DMS153 treated with DMSO at 0.1 percent for 48 hours (cell line): ENCODE measurements around the gene CTU2.

Source experiments
- DNase-seq: peaks from one replicate; lab custom pipeline; 2025; ENCODE audit not compliant: unreplicated experiment; lab: John Stamatoyannopoulos, UW

The CTU2 gene

GRCh38 chr16:88726981-88727380, 20.7 kb downstream of the CTU2 start:
- no peak for DNase-seq

- peak; percentile 41 for DNase-seq
Measured at GRCh38 chr16:88727871-88728270, 21.6 kb downstream of the CTU2 start.

GRCh38 chr16:88730632-88731607, 24.6 kb downstream of the CTU2 start:
- DNase-seq: no peak

GRCh38 chr16:88731699-88732098, 25.4 kb downstream of the CTU2 start:
- DNase-seq: no peak

GRCh38 chr16:88732172-88732960, 26.1 kb downstream of the CTU2 start:
- no peak for DNase-seq

GRCh38 chr16:88732961-88733294, 26.6 kb downstream of the CTU2 start:
- DNase-seq: no peak

DNA sequence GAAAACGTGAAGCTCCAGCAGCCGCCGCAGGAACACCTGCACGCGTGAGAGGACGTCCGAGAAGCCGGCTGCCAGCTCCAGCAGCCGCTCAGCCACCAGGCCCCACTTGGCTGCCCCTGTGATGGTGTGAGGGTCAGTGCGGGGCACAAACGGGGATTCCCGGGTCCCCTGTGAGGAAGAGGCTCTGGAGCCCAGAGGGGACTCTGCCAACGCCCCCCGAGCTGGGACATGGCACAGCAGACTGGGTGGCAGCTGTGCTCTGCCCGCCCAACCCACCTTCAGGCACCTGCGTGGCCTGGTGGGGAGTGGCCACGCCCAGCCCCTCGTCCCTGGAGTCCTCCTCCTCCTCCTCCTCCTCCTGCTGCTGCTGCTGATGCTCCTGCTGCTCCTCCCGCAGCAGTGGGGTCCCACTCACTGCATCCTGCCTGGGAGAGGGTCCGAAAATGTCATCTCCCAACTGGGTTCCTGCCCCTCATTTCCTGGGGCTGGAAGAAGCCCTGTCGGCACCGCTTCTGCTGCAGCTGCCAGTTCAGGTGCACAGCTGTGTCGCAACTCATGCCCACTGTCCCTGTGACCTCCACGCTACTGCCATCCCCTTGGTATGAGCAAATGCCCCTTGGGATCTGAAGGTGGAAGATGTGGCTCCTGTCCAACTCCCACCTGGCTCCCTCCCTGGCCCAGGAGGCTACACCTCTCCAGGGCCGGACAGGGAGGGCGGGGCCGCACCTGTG, 27.5 kb downstream of the CTU2 start:
- DNase-seq: no peak

DNA sequence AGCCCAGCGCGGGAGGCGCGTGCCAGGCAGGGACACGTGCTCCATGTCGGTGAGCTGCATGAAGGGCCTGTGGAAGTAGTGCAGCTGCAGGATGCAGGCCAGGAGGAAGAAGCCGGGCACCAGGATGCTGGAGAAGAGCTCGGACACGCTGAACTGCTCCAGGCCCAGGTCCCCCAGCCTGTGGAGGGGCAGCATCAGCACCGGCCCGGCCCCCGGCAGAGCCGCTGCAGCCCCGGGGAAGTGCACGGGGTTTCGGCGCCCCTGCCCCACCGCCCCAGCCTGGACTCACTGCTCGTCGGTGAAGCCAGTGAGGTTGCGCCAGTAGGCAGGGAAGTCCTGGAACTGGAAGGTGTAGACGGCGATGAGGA, 28.0 kb downstream of the CTU2 start:
- DNase-seq: no peak

DNA sequence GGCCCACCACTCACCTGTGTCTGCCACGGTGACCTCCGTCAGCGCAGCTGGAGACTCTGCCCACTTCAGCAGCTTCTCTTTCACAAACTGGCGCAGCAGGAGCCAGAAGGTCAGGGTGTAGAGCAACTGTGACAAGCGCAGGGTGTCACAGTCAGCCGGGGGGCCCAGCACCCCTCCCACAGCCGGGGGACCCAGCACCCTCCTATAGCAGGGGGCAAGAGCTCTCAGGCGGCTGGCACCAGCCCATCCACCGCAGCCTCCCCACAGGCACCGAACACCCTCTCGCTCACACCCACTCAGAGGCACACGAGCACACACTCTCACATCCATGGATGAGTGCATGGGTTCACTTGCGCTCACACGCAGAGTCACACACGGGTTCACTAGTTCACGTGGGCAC, 28.8 kb downstream of the CTU2 start:
- no peak for DNase-seq

GRCh38 chr16:88735616-88736015, 29.3 kb downstream of the CTU2 start:
- DNase-seq: no peak

- no peak for DNase-seq
Measured at GRCh38 chr16:88736088-88736487, 29.8 kb downstream of the CTU2 start.

DNA sequence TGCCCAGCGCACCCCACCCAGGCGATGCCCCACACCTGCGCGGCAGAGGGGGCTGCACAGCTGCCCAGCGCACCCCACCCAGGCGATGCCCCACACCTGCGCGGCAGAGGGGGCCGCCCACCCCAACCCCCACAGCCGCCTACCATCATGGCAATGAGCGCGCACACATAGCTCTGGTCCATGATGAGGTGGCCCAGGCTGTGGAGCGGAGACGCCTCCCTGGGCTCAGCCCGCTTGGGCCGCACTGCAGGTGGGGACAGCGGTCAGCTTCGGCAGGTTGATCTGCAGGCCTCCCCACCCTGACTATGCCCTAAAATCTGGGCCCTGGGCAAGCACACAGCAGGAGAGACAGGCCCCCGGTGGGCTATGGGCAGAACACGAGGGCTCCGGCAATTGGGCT, 30.2 kb downstream of the CTU2 start:
- no peak for DNase-seq

DNA sequence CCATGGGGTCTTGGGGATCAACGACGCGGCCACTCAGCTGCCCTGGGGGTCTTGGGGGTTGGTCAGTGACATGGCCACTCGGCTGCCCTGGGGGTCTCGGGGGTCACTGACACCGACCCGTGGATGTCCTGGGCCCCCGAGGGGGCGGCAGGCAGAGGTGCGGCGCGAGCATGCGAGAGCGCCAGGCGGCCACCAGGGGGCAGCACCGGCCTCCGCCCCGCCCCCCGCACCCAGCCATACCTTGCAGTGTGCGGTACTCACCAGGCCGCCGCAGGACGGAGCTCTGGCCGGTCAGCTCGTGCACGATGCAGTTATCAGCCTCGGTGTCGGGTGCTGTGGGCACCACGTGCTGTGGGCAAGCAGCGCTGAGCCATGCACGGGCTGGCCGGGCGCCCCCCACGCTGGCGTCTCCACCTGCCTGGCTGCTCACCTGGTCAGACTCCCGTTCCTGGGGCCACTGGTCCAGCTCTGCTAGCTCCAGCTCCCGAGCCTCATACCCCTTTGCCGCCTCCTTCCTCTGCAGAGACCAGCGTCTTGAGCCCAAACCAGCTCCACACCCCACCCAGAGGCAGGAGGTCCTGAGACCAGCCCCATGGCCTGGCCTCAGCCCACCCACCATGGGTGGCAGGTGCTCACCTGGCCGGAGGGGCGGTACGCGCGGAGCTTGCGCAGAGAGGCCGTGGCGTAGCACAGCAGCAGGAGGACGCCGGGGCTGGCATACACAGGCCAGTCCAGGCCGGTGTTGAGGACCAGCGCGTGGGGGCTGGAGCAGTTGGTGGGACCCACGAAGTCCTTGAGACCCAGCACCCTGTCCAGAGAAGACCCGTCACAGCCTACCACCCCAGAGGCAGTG, 31.2 kb downstream of the CTU2 start:
- DNase-seq: peak; percentile 26

DNA sequence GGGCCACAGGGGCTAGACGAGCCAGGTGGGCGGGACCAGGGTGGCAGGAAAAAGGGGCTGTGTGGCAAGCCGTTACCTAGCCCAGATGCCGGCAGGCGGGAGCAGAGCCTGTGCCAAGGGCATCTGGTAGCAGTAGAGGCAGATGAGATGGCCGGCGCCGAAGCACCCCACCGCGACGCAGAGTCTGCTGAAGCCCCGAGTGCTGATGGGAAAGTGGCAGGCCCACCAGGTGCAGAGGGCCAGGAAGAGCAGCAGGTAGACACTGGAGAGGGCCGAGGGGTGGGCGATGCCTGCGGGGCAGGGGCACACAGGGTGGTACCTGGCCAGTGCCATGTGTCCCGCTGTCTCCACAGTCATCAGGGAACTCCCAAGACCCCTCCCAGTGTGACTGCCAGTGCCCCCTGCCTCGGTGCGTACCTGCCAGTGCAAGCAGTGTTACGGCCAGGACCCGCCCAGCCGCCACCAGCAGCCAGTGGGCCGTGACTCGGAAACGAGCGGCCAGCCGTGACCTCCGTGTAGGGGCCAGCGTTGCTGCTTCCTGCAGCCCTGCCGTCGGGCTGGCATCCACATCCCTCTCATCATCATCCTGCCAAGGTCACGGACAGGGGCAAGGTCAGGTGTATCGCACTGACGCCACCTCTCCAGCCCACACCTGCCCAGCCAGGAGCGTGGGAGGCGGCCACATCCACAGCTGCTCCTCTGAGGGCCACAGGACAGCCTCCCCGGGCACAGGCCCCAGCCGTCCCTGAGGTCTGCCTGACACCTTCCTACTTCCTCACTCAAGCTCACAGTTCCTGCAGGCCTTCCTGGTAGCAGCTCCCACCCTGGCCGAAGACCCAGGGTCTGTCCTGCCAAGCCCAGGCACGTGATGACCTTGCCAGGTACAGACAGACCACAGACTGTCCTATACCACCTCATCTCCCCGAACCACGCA, 32.1 kb downstream of the CTU2 start:
- DNase-seq: no peak

DNA sequence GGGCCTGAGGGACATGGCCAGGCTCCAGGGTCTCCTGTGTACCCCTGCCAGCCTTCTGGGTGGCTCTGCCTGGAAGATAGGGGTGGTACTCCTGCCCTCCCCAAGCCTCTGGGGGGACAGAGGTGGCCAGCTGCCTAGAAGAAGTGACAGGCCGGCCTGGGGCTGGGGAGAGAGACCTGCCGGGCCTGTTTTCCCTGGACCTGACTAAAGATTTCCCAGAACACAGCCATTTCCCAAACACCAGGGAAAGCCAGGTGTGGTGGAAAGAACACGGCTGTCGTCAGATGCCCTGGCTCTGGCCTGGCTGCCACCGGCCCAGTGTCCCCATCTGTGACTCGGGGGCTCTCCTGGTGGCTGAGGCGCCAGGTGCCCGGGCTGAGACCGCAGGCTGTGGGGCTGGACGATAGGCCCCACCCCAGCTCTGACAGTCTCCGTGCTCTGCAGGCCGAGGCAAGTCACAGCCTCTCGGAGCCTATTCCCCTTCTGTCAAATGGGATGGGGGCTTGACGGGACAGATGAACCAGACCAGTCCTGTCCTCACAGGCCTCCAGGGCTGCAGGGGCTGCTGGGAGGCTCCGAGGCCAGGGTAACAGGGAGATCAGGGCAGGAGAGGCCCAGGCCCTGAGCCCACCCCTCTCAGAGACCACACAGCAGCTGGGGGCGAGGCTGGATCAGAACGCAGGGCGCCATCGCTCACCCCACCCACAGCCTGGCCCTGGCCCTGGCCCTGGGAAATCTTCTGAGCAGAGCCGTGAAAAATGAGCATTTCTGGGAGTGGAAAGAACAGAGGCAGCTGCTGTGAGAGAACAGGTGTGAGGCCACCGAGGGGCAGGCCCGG, 33.1 kb downstream of the CTU2 start:
- DNase-seq: no peak

DNA sequence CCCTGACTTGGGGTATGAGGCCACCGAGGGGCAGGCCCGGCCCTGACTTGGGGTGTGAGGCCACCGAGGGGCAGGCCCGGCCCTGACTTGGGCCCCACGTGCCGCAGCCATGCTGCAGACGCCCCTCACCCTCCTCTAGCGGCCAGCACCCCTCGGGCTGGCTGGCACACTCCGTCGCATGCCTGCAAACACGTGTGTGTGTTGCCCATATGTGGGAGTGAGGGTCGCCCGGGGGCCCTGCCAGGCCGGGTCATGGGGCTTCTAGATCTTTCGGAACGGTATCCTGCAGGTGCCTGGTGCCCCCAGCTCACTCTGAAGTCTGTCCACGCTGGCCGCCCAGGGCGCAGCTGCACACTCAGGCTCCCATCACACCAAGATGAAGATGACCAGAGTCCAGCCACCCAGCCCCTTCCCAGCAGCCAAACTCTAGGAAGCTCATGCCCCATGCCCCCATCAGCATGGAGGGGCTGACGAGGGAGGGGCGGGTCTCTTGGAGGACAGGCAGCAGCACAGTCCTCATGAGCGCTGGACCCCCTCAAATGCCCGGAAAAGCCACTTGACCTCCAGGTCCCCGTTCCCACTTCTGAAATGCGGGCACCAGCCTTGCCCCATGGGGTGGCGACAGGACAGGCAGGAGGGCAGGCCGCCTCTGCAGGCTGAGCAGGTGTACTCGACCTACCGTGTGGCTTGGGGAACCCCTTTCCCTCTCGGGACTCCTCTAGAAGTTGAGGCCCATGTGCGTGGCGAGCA, 33.8 kb downstream of the CTU2 start:
- DNase-seq: no peak

- DNase-seq: no peak
Measured at GRCh38 chr16:88740727-88741055, 34.4 kb downstream of the CTU2 start.

DNA sequence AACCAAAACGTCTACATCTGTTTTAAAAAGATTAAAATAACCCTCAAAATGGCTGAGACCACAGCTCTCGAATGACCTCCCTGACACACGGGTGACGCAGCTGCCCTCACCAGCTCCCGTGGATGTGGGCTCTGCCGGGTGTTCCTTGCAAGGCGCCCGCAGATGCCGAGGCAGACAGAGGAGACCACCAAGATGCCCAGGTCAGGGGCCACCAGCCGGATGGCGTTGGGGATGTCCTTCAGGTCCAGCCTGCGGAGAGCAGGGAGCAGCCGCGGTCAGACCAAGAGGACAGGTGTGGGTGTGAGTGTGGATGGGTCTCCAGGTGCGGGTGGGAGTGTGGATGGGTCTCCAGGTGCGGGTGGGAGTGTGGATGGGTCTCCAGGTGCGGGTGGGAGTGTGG, 35.1 kb downstream of the CTU2 start:
- DNase-seq: no peak
